K562 (cell line): ENCODE results near the gene ZNF816. TPM values are rescaled to one million over a fixed set of nuclear protein-coding genes. Genes with fewer than 3 reads are reported as not detected.

Source experiments
- ATAC-seq: fragments of 200-7000 bp; cut with Tn5 transposase; 3 replicates; pipeline ENCODE4 v1.9.1; 2020; ENCODE audit warnings: moderate library complexity
- BruUV-seq: library from RNA; stranded (reverse); fragments of 400-500 nt; replicated peaks from 2 replicates; lab custom pipeline; 2021; lab: Mats Ljungman, UMichigan
- CTCF ChIA-PET: fragments of 300-600 bp; formaldehyde crosslinking; extraction: SDS; loops from one replicate; lab custom pipeline; 2021; ENCODE audit warnings: low intra/inter-chr PET ratio; lab: Yijun Ruan, JAX
- POLR2A ChIA-PET: fragments of 300-600, 350-650 bp; sonication (Branson Sonifier 250); formaldehyde crosslinking; extraction: SDS; loops from one replicate; lab custom pipeline; 2021; ENCODE audit warnings: antibody characterized with exemption, inconsistent platforms; lab: Yijun Ruan, JAX
- DNase-seq, 4 experiments: peaks; one replicate each; pipeline versions ENCODE4 v3.0.0 to v3.0.0-alpha.2; 2011 to 2018; ENCODE audit warnings: low spot score in 3 of 4, mixed read lengths in 3 of 4; ENCODE audit errors: extremely low read depth in 1 of 4
- FAIRE-seq: peaks from 2 replicates; lab custom pipeline; 2011; peaks lifted over from hg19 to GRCh38; lab: Jason Lieb, UNC
- H2AFZ ChIP-seq: 2 replicates; pipeline ENCODE4 v1.6.0; 2011; ENCODE audit warnings: low read depth, low read length, control low read depth, inconsistent platforms
- H3K27ac ChIP-seq: fragments of 200-600 bp; 3 replicates; pipeline ENCODE4 v1.8.0; 2011; ENCODE audit warnings: low read depth, mild to moderate bottlenecking, control low read depth, inconsistent platforms, low read length, moderate library complexity, mixed read lengths; ENCODE audit errors: extremely low read depth
- H3K27me3 ChIP-seq, 2 experiments: fragments of 300-600 bp in 1 of 2; 2 replicates in 1 of 2; 3 replicates in 1 of 2; pipeline versions ENCODE4 v1.6.0 to v1.8.0; 2011; ENCODE audit warnings: inconsistent platforms in 2 of 2, low read length in 2 of 2, mild to moderate bottlenecking in 1 of 2, mixed read lengths in 1 of 2, moderate library complexity in 1 of 2; ENCODE audit not compliant: control insufficient read depth in 2 of 2, insufficient read depth in 2 of 2
- H3K36me3 ChIP-seq: fragments of 300-600 bp; 3 replicates; pipeline ENCODE4 v1.8.0; 2011; ENCODE audit warnings: mild to moderate bottlenecking, low read length, inconsistent platforms; ENCODE audit not compliant: control insufficient read depth, insufficient read depth
- H3K4me1 ChIP-seq, 2 experiments: fragments of 200-600 bp in 1 of 2; replicated peaks in 1 of 2; 2 replicates in 1 of 2; 3 replicates in 1 of 2; pipeline versions ENCODE4 v1.5.1 to v1.8.0; 2011; ENCODE audit warnings: inconsistent platforms in 2 of 2, low read length in 2 of 2, mild to moderate bottlenecking in 1 of 2, mixed read lengths in 1 of 2, moderate library complexity in 1 of 2; ENCODE audit not compliant: control insufficient read depth in 2 of 2, insufficient read depth in 2 of 2
- H3K4me2 ChIP-seq: 2 replicates; pipeline ENCODE4 v1.6.1; 2011; ENCODE audit warnings: low read length, control low read depth, inconsistent platforms, mixed read lengths; ENCODE audit not compliant: insufficient read depth
- H3K4me3 ChIP-seq: fragments of 200-600 bp; sonication (generic), shearing (Covaris generic); 2 replicates; pipeline ENCODE4 v1.5.1; 2016; ENCODE audit warnings: control low read depth, inconsistent platforms
- H3K79me2 ChIP-seq: fragments of 200-600 bp; 3 replicates; pipeline ENCODE4 v1.8.0; 2011; ENCODE audit warnings: low read length, inconsistent platforms; ENCODE audit not compliant: control insufficient read depth, insufficient read depth
- H3K9ac ChIP-seq, 2 experiments: 2 replicates each; pipeline versions ENCODE4 v1.6.0 to v1.6.1; 2011; ENCODE audit warnings: low read depth in 2 of 2, low read length in 2 of 2, control low read depth in 1 of 2, inconsistent platforms in 1 of 2, mild to moderate bottlenecking in 1 of 2, mixed read lengths in 1 of 2; ENCODE audit not compliant: insufficient read depth in 1 of 2
- H3K9me1 ChIP-seq: one replicate; pipeline ENCODE4 v1.6.0; 2011; ENCODE audit warnings: inconsistent platforms, mild to moderate bottlenecking, low read length, moderate library complexity; ENCODE audit not compliant: control insufficient read depth, insufficient read depth
- H3K9me3 ChIP-seq: replicated peaks from 2 replicates; pipeline ENCODE4 v1.5.1; 2011; ENCODE audit warnings: low read depth, low read length, inconsistent platforms; ENCODE audit not compliant: control insufficient read depth, insufficient read depth
- H4K20me1 ChIP-seq: replicated peaks from 2 replicates; pipeline ENCODE4 v1.6.1; 2011; ENCODE audit warnings: low read length, inconsistent platforms, mixed read lengths; ENCODE audit not compliant: control insufficient read depth, insufficient read depth
- BHLHE40 ChIP-seq: IDR thresholded peaks from 2 replicates; pipeline ENCODE4 v1.6.1; 2011; ENCODE audit warnings: low read length, improper control_type of control experiment
- FOXK2 ChIP-seq, 2 experiments: fragments of 450-650 bp; IDR thresholded peaks in 1 of 2; conservative IDR thresholded peaks in 1 of 2; 2 replicates each; pipeline ENCODE4 v1.6.1; 2016; ENCODE audit warnings: low read depth in 2 of 2, mild to moderate bottlenecking in 1 of 2
- NRF1 ChIP-seq, 2 experiments: fragments of 450-650 bp; IDR thresholded peaks in 1 of 2; conservative IDR thresholded peaks in 1 of 2; 2 replicates each; pipeline ENCODE4 v1.6.1; 2014; ENCODE audit warnings: mild to moderate bottlenecking in 2 of 2
- SAFB ChIP-seq: fragments of 200-400 bp; formaldehyde crosslinking; IDR thresholded peaks from 2 replicates; pipeline ENCODE4 v1.6.1; 2017; ENCODE audit warnings: low read depth, low read length, borderline replicate concordance
- SMARCA4 ChIP-seq: fragments of 450-650 bp; IDR thresholded peaks from 2 replicates; pipeline ENCODE4 v1.6.1; 2016
- WGBS: fragments of 100-300 bp; shearing (Covaris generic); methylation state at CpG from one replicate; pipeline ENCODE4 v1.1.6; 2016; ENCODE audit warnings: low coverage, mixed read lengths; ENCODE audit not compliant: insufficient coverage; ENCODE audit errors: missing lambda C conversion rate; 5-methylcytosine and 5-hydroxymethylcytosine counted together
- in situ Hi-C: fragments of 300-500 bp; cut with MboI; formaldehyde crosslinking; loops from 4 replicates; pipeline ENCODE4 v1.15.0; 2018; ENCODE audit warnings: inconsistent platforms, mixed read lengths
- intact Hi-C: fragments of 100-400 bp; cut with micrococcal nuclease; formaldehyde crosslinking; loops from 2 replicates; pipeline ENCODE4 v1.14.2; 2022
- polyA plus RNA-seq, 8 experiments: library from polyadenylated mRNA; depleted of rRNA in 4 of 8; stranded (reverse) in 5 of 8; unstranded in 3 of 8; fragments of >200 nt; fragmentation: Nextera tagmentation in 2 of 8; fragmentation: Illumina TruSeq in 1 of 8; extraction: Ambion mirVana in 2 of 8; extraction: Trizol in 1 of 8; gene quantifications; 2 replicates each; pipeline versions ENCODE4 v1.2.1 to v1.2.3, GENCODE V29; 2011 to 2014; ENCODE audit warnings: inconsistent platforms in 1 of 8, missing spikeins in 1 of 8
- total RNA-seq, 7 experiments: library from RNA; depleted of rRNA in 6 of 7; stranded (reverse); fragments of >200 nt in 6 of 7; fragmentation: Illumina TruSeq in 2 of 7; extraction: Trizol in 2 of 7; gene quantifications; 2 replicates each; pipeline versions ENCODE4 v1.2.1 to v1.2.3, GENCODE V29; 2011 to 2021; ENCODE audit warnings: low replicate concordance in 1 of 7
- TF ChIP-seq, protein P1 (sequence below): fragments of 450-650 bp; IDR thresholded peaks from 2 replicates; pipeline ENCODE4 v1.6.1; 2016; ENCODE audit warnings: low read depth
- TF ChIP-seq, protein P2 (sequence below): fragments of 250-450 bp; sonication (Bioruptor Pico); IDR thresholded peaks from 2 replicates; pipeline ENCODE4 v1.8.0; 2021; ENCODE audit warnings: moderate library complexity, mild to moderate bottlenecking, inconsistent platforms
- TF ChIP-seq, protein P3 (sequence below): fragments of 250-450 bp; sonication (Bioruptor Pico); IDR thresholded peaks from 2 replicates; pipeline ENCODE4 v1.4.0; 2020; ENCODE audit warnings: mild to moderate bottlenecking, moderate library complexity

ZNF816 gene
- total and polyA plus RNA-seq, 9 of the 15 experiments (the other 6 are each of a cell fraction or from before 2014, with no cell fraction given): 8.6 to 23.4 (median 13.0) TPM

DNA sequence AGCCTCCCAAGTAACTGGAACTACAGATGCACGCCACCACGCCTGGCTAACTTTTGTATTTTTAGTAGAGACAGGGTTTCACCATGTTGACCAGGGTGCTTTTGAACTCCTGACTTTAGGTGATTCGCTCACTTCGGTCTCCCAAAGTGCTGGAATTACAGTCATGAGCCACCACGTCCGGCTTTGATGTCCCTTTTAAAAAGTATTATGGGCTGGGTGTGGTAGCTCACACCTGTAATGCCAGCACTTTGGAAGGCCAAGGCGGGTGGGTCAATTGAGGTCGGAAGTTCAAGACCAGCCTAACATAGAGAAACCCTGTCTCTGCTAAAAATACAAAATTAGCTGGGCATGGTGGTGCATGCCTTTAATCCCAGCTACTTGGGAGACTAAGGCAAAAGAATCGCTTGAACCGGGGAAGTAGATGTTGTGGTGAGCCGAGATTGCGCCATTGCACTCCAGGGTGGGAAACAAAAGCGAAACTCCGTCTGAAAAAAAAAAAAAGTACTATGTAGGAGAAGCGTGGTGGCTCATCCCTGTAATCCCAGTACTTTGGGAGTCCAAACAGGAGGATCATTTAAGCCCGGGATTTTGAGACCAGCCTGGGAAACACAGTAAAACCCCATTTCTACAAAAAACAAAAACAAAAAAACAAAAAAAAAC, 28.2 kb upstream of the ZNF816 start:
- H3K9ac ChIP-seq: no peak overlapping the region
- ChIA-PET POLR2A (no interaction called here), CTCF (no interaction called here)
- TF ChIP-seq SAFB (no peak), BHLHE40 (no peak), NRF1 (conservative IDR thresholded peaks at IDR 0.05 in 1 of 2, IDR thresholded peaks at IDR 0.05 in 1 of 2) (no peak), SMARCA4 (no peak), FOXK2 (conservative IDR thresholded peaks at IDR 0.05 in 1 of 2, IDR thresholded peaks at IDR 0.05 in 1 of 2; ENCODE audit: low read depth in 2 of 2) (no peak)
- TF ChIP-seq, protein P1, sequence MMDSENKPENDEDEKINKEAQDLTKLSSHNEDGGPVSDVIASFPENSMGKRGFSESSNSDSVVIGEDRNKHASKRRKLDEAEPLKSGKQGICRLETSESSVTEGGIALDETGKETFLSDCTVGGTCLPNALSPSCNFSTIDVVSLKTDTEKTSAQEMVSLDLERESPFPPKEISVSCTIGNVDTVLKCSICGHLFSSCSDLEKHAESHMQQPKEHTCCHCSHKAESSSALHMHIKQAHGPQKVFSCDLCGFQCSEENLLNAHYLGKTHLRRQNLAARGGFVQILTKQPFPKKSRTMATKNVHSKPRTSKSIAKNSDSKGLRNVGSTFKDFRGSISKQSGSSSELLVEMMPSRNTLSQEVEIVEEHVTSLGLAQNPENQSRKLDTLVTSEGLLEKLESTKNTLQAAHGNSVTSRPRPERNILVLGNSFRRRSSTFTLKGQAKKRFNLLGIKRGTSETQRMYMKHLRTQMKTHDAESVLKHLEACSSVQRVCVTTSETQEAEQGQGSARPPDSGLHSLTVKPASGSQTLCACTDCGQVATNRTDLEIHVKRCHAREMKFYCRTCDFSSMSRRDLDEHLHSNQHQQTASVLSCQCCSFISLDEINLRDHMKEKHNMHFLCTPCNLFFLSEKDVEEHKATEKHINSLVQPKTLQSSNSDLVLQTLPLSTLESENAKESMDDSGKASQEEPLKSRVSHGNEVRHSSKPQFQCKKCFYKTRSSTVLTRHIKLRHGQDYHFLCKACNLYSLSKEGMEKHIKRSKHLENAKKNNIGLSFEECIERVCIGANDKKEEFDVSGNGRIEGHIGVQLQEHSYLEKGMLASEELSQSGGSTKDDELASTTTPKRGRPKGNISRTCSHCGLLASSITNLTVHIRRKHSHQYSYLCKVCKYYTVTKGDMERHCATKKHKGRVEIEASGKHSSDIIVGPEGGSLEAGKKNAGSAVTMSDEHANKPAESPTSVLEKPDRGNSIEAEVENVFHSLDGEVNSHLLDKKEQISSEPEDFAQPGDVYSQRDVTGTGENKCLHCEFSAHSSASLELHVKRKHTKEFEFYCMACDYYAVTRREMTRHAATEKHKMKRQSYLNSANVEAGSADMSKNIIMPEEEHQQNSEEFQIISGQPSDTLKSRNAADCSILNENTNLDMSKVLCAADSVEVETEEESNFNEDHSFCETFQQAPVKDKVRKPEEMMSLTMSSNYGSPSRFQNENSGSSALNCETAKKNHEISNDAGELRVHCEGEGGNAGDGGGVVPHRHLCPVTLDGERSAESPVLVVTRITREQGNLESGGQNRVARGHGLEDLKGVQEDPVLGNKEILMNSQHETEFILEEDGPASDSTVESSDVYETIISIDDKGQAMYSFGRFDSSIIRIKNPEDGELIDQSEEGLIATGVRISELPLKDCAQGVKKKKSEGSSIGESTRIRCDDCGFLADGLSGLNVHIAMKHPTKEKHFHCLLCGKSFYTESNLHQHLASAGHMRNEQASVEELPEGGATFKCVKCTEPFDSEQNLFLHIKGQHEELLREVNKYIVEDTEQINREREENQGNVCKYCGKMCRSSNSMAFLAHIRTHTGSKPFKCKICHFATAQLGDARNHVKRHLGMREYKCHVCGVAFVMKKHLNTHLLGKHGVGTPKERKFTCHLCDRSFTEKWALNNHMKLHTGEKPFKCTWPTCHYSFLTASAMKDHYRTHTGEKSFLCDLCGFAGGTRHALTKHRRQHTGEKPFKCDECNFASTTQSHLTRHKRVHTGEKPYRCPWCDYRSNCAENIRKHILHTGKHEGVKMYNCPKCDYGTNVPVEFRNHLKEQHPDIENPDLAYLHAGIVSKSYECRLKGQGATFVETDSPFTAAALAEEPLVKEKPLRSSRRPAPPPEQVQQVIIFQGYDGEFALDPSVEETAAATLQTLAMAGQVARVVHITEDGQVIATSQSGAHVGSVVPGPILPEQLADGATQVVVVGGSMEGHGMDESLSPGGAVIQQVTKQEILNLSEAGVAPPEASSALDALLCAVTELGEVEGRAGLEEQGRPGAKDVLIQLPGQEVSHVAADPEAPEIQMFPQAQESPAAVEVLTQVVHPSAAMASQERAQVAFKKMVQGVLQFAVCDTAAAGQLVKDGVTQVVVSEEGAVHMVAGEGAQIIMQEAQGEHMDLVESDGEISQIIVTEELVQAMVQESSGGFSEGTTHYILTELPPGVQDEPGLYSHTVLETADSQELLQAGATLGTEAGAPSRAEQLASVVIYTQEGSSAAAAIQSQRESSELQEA: no peak
- TF ChIP-seq, protein P2, sequence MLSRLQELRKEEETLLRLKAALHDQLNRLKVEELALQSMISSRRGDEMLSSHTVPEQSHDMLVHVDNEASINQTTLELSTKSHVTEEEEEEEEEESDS: no peak
- TF ChIP-seq, protein P3, sequence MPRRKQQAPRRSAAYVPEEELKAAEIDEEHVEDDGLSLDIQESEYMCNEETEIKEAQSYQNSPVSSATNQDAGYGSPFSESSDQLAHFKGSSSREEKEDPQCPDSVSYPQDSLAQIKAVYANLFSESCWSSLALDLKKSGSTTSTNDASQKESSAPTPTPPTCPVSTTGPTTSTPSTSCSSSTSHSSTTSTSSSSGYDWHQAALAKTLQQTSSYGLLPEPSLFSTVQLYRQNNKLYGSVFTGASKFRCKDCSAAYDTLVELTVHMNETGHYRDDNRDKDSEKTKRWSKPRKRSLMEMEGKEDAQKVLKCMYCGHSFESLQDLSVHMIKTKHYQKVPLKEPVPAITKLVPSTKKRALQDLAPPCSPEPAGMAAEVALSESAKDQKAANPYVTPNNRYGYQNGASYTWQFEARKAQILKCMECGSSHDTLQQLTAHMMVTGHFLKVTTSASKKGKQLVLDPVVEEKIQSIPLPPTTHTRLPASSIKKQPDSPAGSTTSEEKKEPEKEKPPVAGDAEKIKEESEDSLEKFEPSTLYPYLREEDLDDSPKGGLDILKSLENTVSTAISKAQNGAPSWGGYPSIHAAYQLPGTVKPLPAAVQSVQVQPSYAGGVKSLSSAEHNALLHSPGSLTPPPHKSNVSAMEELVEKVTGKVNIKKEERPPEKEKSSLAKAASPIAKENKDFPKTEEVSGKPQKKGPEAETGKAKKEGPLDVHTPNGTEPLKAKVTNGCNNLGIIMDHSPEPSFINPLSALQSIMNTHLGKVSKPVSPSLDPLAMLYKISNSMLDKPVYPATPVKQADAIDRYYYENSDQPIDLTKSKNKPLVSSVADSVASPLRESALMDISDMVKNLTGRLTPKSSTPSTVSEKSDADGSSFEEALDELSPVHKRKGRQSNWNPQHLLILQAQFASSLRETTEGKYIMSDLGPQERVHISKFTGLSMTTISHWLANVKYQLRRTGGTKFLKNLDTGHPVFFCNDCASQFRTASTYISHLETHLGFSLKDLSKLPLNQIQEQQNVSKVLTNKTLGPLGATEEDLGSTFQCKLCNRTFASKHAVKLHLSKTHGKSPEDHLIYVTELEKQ: no peak

More for the DNA sequence above, 28.2 kb upstream of the ZNF816 start:
- H3K27ac ChIP-seq: no peak overlapping the region
- H3K9me3 ChIP-seq: peaks cover 6% of the 10 kb centered on the region
- FAIRE-seq (no peak), ATAC-seq (no peak), DNase-seq (no peak)
- intact Hi-C loops (no loop called here), in situ Hi-C loops (no loop called here)
- H2AFZ ChIP-seq: no peak overlapping the region
- H3K4me3 ChIP-seq: no peak overlapping the region
- WGBS: 55% methylated on average over 14 of the region's 16 CpGs
- peaks cover 3% of the 10 kb centered on the region; the same call in 2 of the 3 replicates for H3K79me2 ChIP-seq
- no peaks in the 10 kb centered on the region for H4K20me1 ChIP-seq
- no peaks in the 10 kb centered on the region for H3K27me3 ChIP-seq
- no peak overlapping the region for H3K4me2 ChIP-seq
- no peaks in the 10 kb centered on the region for H3K9me1 ChIP-seq
- no TSS peak for BruUV-seq
- peaks cover 0 to 12% of the 10 kb centered on the region in 2 experiments; a peak in 2 of 5 replicates for H3K4me1 ChIP-seq
- peaks cover 9% of the 10 kb centered on the region; the same call in 1 of the 3 replicates for H3K36me3 ChIP-seq
